Sigmoid colon (tissue), 7 donors: ENCODE results near the gene DPP6. TPM values are rescaled to one million over a fixed set of nuclear protein-coding genes. Genes with fewer than 3 reads are reported as not detected.

ENCODE experiments used
- DNase-seq: peaks from one replicate; pipeline ENCODE4 v3.0.0-alpha.2; 2019
- H3K27ac ChIP-seq, 4 donors: fragments of 200-600 bp; sonication (generic); one replicate each; pipeline ENCODE4 v1.5.1; 2016 to 2019; ENCODE audit warnings: mild to moderate bottlenecking in 1 of 4
- H3K27me3 ChIP-seq, 3 donors: fragments of 200-600 bp; sonication (generic); one replicate each; pipeline ENCODE4 v1.5.1; 2019; ENCODE audit warnings: mild to moderate bottlenecking in 1 of 3
- H3K36me3 ChIP-seq, 4 donors: fragments of 200-600 bp; sonication (generic); one replicate each; pipeline ENCODE4 v1.5.1; 2016 to 2019
- H3K4me1 ChIP-seq, 4 donors: fragments of 200-600 bp; sonication (generic); one replicate each; pipeline ENCODE4 v1.5.1; 2017 to 2019
- H3K4me3 ChIP-seq, 4 donors: fragments of 200-600 bp; sonication (generic); one replicate each; pipeline ENCODE4 v1.5.1; 2017 to 2019; ENCODE audit warnings: mild to moderate bottlenecking in 2 of 4, moderate library complexity in 1 of 4
- H3K9me3 ChIP-seq, 4 donors: fragments of 200-600 bp in 3 of 4; sonication (generic) in 3 of 4; one replicate each; pipeline versions ENCODE4 v1.5.1 to v1.6.1; 2013 to 2019
- CTCF ChIP-seq, 4 experiments: fragments of 450-650 bp in 3 of 4; fragments of 200-600 bp in 1 of 4; IDR thresholded peaks; one replicate each; pipeline ENCODE4 v1.5.1; 2016 to 2019; ENCODE audit warnings: antibody characterized with exemption in 4 of 4, mild to moderate bottlenecking in 3 of 4, moderate library complexity in 2 of 4
- EP300 ChIP-seq, 4 donors: sonication (generic); formaldehyde crosslinking; IDR thresholded peaks; one replicate each; pipeline ENCODE4 v1.6.1; 2017; ENCODE audit warnings: antibody characterized with exemption in 4 of 4
- POLR2A ChIP-seq, 2 donors: fragments of 450-650 bp; IDR thresholded peaks; one replicate each; pipeline ENCODE4 v1.6.1; 2016; ENCODE audit warnings: antibody characterized with exemption in 2 of 2, mild to moderate bottlenecking in 2 of 2, moderate library complexity in 2 of 2
- POLR2AphosphoS5 ChIP-seq, 4 donors: sonication (generic); formaldehyde crosslinking; IDR thresholded peaks; one replicate each; pipeline ENCODE4 v1.6.1; 2017; ENCODE audit warnings: antibody characterized with exemption in 4 of 4
- WGBS, 2 donors: extraction: QIAGEN DNeasy Blood & Tissue Kit; methylation state at CpG; one replicate each; pipeline ENCODE4 v1.1.7; 2013; 5-methylcytosine and 5-hydroxymethylcytosine counted together
- intact Hi-C: fragments of 100-400 bp; cut with DNase I; formaldehyde crosslinking; loops from one replicate; pipeline ENCODE4 v1.15.1; 2023
- polyA plus RNA-seq, 3 donors: library from polyadenylated mRNA; stranded (reverse); fragments of 200-250 nt; gene quantifications; one replicate each; pipeline ENCODE4 v1.2.3, GENCODE V29; 2013
- total RNA-seq, 4 donors: library from RNA; depleted of rRNA; stranded (reverse); fragments of >200 nt; gene quantifications; one replicate each; pipeline ENCODE4 v1.1.0, GENCODE V29; 2016
- donor health status: healthy with polysubstance abuse.
- donor health status: Bipolar disorder and iron deficiency.
- donor health status: healthy.

Gene DPP6
- total and polyA plus RNA-seq, 7 donors = 1.2 to 53.2 (median 41.0) TPM; not detected in 1

DNA sequence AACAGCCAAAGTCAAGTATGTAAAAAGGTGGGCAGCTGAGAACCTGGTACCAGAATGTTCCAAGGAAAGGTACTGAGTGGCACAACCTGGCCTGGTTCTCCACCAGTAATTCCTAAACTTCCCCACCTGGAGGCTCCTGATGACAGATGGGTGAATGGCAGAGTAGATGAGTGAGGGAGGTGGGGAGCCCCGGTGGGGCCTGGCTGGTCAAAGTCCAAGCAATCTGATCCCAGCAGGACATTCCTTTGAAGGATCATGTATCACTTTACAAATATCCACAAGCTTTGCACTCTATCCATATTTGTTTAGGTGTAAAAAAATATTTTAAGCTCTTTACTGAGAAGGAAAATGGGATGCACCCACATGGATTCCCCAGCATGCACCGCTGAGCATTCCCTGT is 250.2 kb downstream of the DPP6 start:
- Histone ChIP-seq H3K4me1 (no peaks in the 10 kb centered on the region), H3K4me3 (no peak overlapping the region), H3K27me3 (peaks cover 0 to 6% (median 0%) of the 10 kb centered on the region in 3 donors), H3K9me3 (no peaks in the 10 kb centered on the region), H3K27ac (no peak overlapping the region), H3K36me3 (no peaks in the 10 kb centered on the region)
- TF ChIP-seq CTCF (IDR thresholded peaks at IDR 0.05) (no peak), POLR2AphosphoS5 (IDR thresholded peaks at IDR 0.05) (no peak), EP300 (IDR thresholded peaks at IDR 0.05) (no peak), POLR2A (IDR thresholded peaks at IDR 0.05) (no peak)
- no peak for DNase-seq
- intact Hi-C loops = no loop called here
- WGBS, 2 donors = 37 to 64% methylated on average over 2 of the region's 2 CpGs

DNA sequence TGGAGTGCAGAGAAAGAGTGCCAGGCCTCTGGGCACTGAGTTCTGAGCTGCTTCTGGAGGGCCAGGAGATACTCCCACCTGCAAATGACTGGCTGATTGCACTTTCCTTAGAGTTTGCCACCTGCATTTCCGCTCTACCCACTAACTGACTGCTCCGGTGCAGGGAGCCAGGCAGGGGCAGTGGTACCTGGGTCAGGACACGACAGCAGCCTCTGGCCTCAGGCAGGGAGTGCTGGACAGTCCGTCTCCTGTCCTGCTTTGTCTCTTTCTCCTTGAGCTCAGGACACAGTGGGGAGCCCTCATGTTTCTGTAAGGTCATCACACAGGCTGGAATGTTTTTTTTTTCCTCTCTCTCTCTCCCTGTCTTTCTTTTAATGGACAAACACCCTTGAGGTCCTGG is 252.0 kb downstream of the DPP6 start:
- H3K27ac ChIP-seq = no peak overlapping the region
- H3K4me3 ChIP-seq = no peak overlapping the region
- no peaks in the 10 kb centered on the region for H3K9me3 ChIP-seq
- intact Hi-C loops = no loop called here
- TF ChIP-seq POLR2A (IDR thresholded peaks at IDR 0.05) (no peak), EP300 (IDR thresholded peaks at IDR 0.05) (no peak), POLR2AphosphoS5 (IDR thresholded peaks at IDR 0.05) (no peak)
- 57 to 62% methylated on average over 4 of the region's 4 CpGs for WGBS, 2 donors
- H3K36me3 ChIP-seq = no peaks in the 10 kb centered on the region
- H3K4me1 ChIP-seq = no peaks in the 10 kb centered on the region
- no peak for DNase-seq
- H3K27me3 ChIP-seq = peaks cover 0 to 6% (median 0%) of the 10 kb centered on the region in 3 donors

DNA sequence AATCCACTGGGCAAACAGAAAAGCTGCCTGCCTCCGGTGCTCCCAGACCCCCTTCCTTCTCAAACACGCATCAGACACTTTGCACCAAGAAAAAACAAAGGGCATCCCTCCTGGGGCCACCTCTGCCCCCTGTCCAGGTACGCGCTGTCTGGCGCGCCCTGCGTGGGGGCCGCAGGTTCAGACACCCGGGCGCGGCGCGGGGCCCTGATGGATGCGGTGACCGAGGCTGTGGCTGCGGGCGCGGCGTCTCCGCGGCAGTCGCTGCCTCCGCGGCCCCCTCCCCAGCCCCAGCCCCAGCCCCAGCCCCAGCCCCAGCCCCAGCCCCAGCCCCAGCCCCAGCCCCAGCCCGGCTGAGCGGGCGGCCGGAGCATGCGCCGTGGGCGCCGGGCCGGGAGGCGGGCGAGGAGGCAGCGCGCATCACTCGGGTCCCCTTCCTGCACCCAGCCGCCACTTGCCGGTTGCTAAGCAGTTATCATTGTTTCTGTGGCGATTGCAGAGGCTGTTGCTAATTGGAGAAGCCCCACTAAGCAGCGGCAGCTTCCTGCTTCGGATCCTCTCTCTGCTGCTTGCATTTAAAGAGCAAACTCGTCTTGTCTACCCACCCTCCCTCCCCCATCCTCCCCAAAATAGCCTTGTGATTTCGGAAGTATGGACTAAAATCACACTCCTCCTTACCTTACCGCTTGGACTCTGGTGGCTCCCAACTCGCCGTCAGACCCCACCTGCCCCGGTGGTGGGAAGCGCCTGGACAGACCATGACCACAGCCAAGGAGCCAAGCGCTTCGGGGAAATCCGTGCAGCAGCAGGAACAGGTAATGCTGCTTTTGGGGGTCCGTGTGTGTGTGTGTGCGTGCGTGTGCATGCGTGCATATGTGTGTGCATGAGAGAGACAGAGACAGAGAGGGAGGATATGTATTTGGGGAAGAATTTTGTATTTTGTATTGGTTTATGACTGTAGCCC is 252.8 kb downstream of the DPP6 start:
- intact Hi-C loops = no loop called here
- TF ChIP-seq EP300 (IDR thresholded peaks at IDR 0.05) (no peak), POLR2AphosphoS5 (IDR thresholded peaks at IDR 0.05) (no peak), CTCF (IDR thresholded peaks at IDR 0.05) (no peak), POLR2A (IDR thresholded peaks at IDR 0.05) (no peak)
- WGBS, 2 donors = 11 to 29% methylated on average over 57 of the region's 57 CpGs

GRCh38 chr7:154306036-154306435 is 253.8 kb downstream of the DPP6 start:
- H3K4me1 ChIP-seq = no peaks in the 10 kb centered on the region
- intact Hi-C loops = no loop called here
- H3K36me3 ChIP-seq = no peaks in the 10 kb centered on the region
- TF ChIP-seq CTCF (IDR thresholded peaks at IDR 0.05) (no peak), POLR2AphosphoS5 (IDR thresholded peaks at IDR 0.05) (no peak), EP300 (IDR thresholded peaks at IDR 0.05) (no peak), POLR2A (IDR thresholded peaks at IDR 0.05) (no peak)
- peaks cover 0 to 6% (median 0%) of the 10 kb centered on the region in 3 donors for H3K27me3 ChIP-seq
- no peak for DNase-seq
- WGBS, 2 donors = 87 to 89% methylated on average over 18 of the region's 18 CpGs
- H3K27ac ChIP-seq = no peak overlapping the region
- H3K4me3 ChIP-seq = no peak overlapping the region
- no peaks in the 10 kb centered on the region for H3K9me3 ChIP-seq

More for the DNA sequence above, 252.8 kb downstream of the DPP6 start:
- Histone ChIP-seq H3K9me3 (no peaks in the 10 kb centered on the region), H3K4me3 (peak overlapping the region in 1 of 4 donors; percentile 2), H3K4me1 (no peaks in the 10 kb centered on the region), H3K36me3 (no peaks in the 10 kb centered on the region), H3K27me3 (peaks cover 0 to 6% (median 0%) of the 10 kb centered on the region in 3 donors), H3K27ac (no peak overlapping the region)
- DNase-seq = no peak

- Histone ChIP-seq H3K27ac (no peak overlapping the region), H3K36me3 (no peaks in the 10 kb centered on the region), H3K9me3 (no peaks in the 10 kb centered on the region), H3K4me1 (no peaks in the 10 kb centered on the region), H3K27me3 (peaks cover 0 to 2% (median 0%) of the 10 kb centered on the region in 3 donors), H3K4me3 (no peak overlapping the region)
- WGBS, 2 donors = 51% methylated on average over 5 of the region's 5 CpGs
- intact Hi-C loops = no loop called here
- TF ChIP-seq POLR2A (IDR thresholded peaks at IDR 0.05) = no peak
- TF ChIP-seq EP300 (IDR thresholded peaks at IDR 0.05) = no peak
- no peak for TF ChIP-seq CTCF (IDR thresholded peaks at IDR 0.05)
- TF ChIP-seq POLR2AphosphoS5 (IDR thresholded peaks at IDR 0.05) = no peak
- no peak for DNase-seq
Observed at GRCh38 chr7:154308928-154309327, 256.7 kb downstream of the DPP6 start.
